HG02678 (cell line): ENCODE measurements around the gene RTL3.

Source experiments
- ATAC-seq: cut with Tn5 transposase; IDR thresholded peaks from one replicate; pipeline ENCODE4 v1.9.1; 2021; ENCODE audit warnings: mild to moderate bottlenecking, moderate library complexity; ENCODE audit not compliant: unreplicated experiment

RTL3 gene

GRCh38 chrX:78622831-78623230 is 36.3 kb downstream of the RTL3 start:
- no peak for ATAC-seq

- no peak for ATAC-seq
These were observed 39.3 kb downstream of the RTL3 start for GRCh38 chrX:78619834-78620233.

- ATAC-seq: no peak
These were observed 40.1 kb downstream of the RTL3 start for GRCh38 chrX:78618987-78619386.

- no peak for ATAC-seq
These were observed 44.9 kb downstream of the RTL3 start for GRCh38 chrX:78614264-78614663.
